Measurements from ENCODE around the gene DNAJC15. TPM values are rescaled to one million over a fixed set of nuclear protein-coding genes. Genes with fewer than 3 reads are reported as not detected.
A peak's percentile ranks its signal among the peaks of the same experiment; 100 is the strongest.
"Not testable (repeated sequence)": the region's sequence is repeated elsewhere in the genome, so short reads cannot be mapped to it uniquely, and the experiment has no call there.

Gene DNAJC15
- total and polyA plus RNA-seq, 5 donors, result 21.8 to 44.4 (median 31.5) TPM

- intact Hi-C loops (cut with DNase I), result no loop called here
- Histone ChIP-seq H3K9me3 (ENCODE audit: control insufficient read depth, low read length) (no peaks in the 10 kb centered on the region), H3K27me3 (ENCODE audit: control insufficient read depth, insufficient read depth) (no peaks in the 10 kb centered on the region), H3K27ac (ENCODE audit: low read length) (no peak overlapping the region), H3K4me1 (ENCODE audit: control insufficient read depth, insufficient read depth, low read length) (peaks cover 5% of the 10 kb centered on the region), H3K4me3 (ENCODE audit: low read length) (no peak overlapping the region)
- ATAC-seq, result no peak
- 84% methylated on average over 3 of the region's 3 CpGs for WGBS
- no peak for DNase-seq
Observed at GRCh38 chr13:43074824-43075510, 51.6 kb downstream of the DNAJC15 start.

- intact Hi-C loops (cut with DNase I); H3K4me1 ChIP-seq (ENCODE audit: control insufficient read depth, insufficient read depth, low read length); H3K27ac ChIP-seq (ENCODE audit: low read length); ATAC-seq; H3K4me3 ChIP-seq (ENCODE audit: low read length); H3K9me3 ChIP-seq (ENCODE audit: control insufficient read depth, low read length); H3K27me3 ChIP-seq (ENCODE audit: control insufficient read depth, insufficient read depth); DNase-seq: not testable (repeated sequence)
- WGBS, result 89% methylated on average over 3 of the region's 3 CpGs
Observed at GRCh38 chr13:43075511-43075902, 52.1 kb downstream of the DNAJC15 start.

- ATAC-seq (no peak), DNase-seq (no peak)
- H3K4me1 ChIP-seq (ENCODE audit: control insufficient read depth, insufficient read depth, low read length), result peaks cover 5% of the 10 kb centered on the region
- H3K27ac ChIP-seq (ENCODE audit: low read length), result no peak overlapping the region
- WGBS, result 73% methylated on average over 1 of the region's 1 CpG
- H3K9me3 ChIP-seq (ENCODE audit: control insufficient read depth, low read length), result no peaks in the 10 kb centered on the region
- H3K27me3 ChIP-seq (ENCODE audit: control insufficient read depth, insufficient read depth), result no peaks in the 10 kb centered on the region
- intact Hi-C loops (cut with DNase I), result no loop called here
- H3K4me3 ChIP-seq (ENCODE audit: low read length), result no peak overlapping the region
Observed at GRCh38 chr13:43077046-43077445, 53.7 kb downstream of the DNAJC15 start.

GRCh38 chr13:43077461-43077860 is 54.1 kb downstream of the DNAJC15 start:
- Histone ChIP-seq H3K9me3 (ENCODE audit: control insufficient read depth, low read length) (no peaks in the 10 kb centered on the region), H3K4me3 (ENCODE audit: low read length) (no peak overlapping the region), H3K27me3 (ENCODE audit: control insufficient read depth, insufficient read depth) (no peaks in the 10 kb centered on the region), H3K27ac (ENCODE audit: low read length) (no peak overlapping the region), H3K4me1 (ENCODE audit: control insufficient read depth, insufficient read depth, low read length) (peaks cover 5% of the 10 kb centered on the region)
- intact Hi-C loops (cut with DNase I), result no loop called here
- DNase-seq (no peak), ATAC-seq (peak in 1 of 2 donors; percentile 26)
- WGBS, result 72% methylated on average over 1 of the region's 1 CpG

- 32% methylated on average over 4 of the region's 4 CpGs for WGBS
- intact Hi-C loops (cut with DNase I), result no loop called here
- DNase-seq, result no peak
- no peaks in the 10 kb centered on the region for H3K9me3 ChIP-seq (ENCODE audit: control insufficient read depth, low read length)
- no peak overlapping the region for H3K4me3 ChIP-seq (ENCODE audit: low read length)
- H3K27ac ChIP-seq (ENCODE audit: low read length), result no peak overlapping the region
- H3K4me1 ChIP-seq (ENCODE audit: control insufficient read depth, insufficient read depth, low read length), result peaks cover 5% of the 10 kb centered on the region
- no peak for ATAC-seq
- H3K27me3 ChIP-seq (ENCODE audit: control insufficient read depth, insufficient read depth), result no peaks in the 10 kb centered on the region
Observed at GRCh38 chr13:43077906-43078305, 54.5 kb downstream of the DNAJC15 start.

- intact Hi-C loops (cut with DNase I), result no loop called here
- Histone ChIP-seq H3K27me3 (ENCODE audit: control insufficient read depth, insufficient read depth) (no peaks in the 10 kb centered on the region), H3K4me1 (ENCODE audit: control insufficient read depth, insufficient read depth, low read length) (peaks cover 5% of the 10 kb centered on the region), H3K27ac (ENCODE audit: low read length) (no peak overlapping the region), H3K4me3 (ENCODE audit: low read length) (no peak overlapping the region), H3K9me3 (ENCODE audit: control insufficient read depth, low read length) (no peaks in the 10 kb centered on the region)
- no peak for DNase-seq
- 85% methylated on average over 4 of the region's 4 CpGs for WGBS
- ATAC-seq, result no peak
Observed at GRCh38 chr13:43078399-43078798, 55.0 kb downstream of the DNAJC15 start.

- peaks cover 5% of the 10 kb centered on the region for H3K4me1 ChIP-seq (ENCODE audit: control insufficient read depth, insufficient read depth, low read length)
- no peaks in the 10 kb centered on the region for H3K9me3 ChIP-seq (ENCODE audit: control insufficient read depth, low read length)
- no peak overlapping the region for H3K4me3 ChIP-seq (ENCODE audit: low read length)
- no peak for DNase-seq
- intact Hi-C loops (cut with DNase I), result no loop called here
- H3K27me3 ChIP-seq (ENCODE audit: control insufficient read depth, insufficient read depth), result no peaks in the 10 kb centered on the region
- ATAC-seq, result no peak
- H3K27ac ChIP-seq (ENCODE audit: low read length), result no peak overlapping the region
- 77% methylated on average over 2 of the region's 2 CpGs for WGBS
Observed at GRCh38 chr13:43079392-43079931, 56.1 kb downstream of the DNAJC15 start.

- Histone ChIP-seq H3K27ac (ENCODE audit: low read length) (no peak overlapping the region), H3K4me3 (ENCODE audit: low read length) (no peak overlapping the region), H3K4me1 (ENCODE audit: control insufficient read depth, insufficient read depth, low read length) (peaks cover 5% of the 10 kb centered on the region), H3K9me3 (ENCODE audit: control insufficient read depth, low read length) (no peaks in the 10 kb centered on the region), H3K27me3 (ENCODE audit: control insufficient read depth, insufficient read depth) (no peaks in the 10 kb centered on the region)
- no peak for DNase-seq
- no peak for ATAC-seq
- WGBS, result 100% methylated on average over 3 of the region's 3 CpGs
- intact Hi-C loops (cut with DNase I), result loop anchor here in 2 of 4 donors (5.0 to 10.0 kb wide), 2 partner anchors 725 to 727 kb away; no protein-coding TSS in a partner anchor
Observed at GRCh38 chr13:43080199-43080598, 56.8 kb downstream of the DNAJC15 start.

- no peaks in the 10 kb centered on the region for H3K27me3 ChIP-seq (ENCODE audit: control insufficient read depth, insufficient read depth)
- H3K4me3 ChIP-seq (ENCODE audit: low read length), result no peak overlapping the region
- intact Hi-C loops (cut with DNase I), result loop anchor here in 2 of 4 donors (5.0 to 10.0 kb wide), 2 partner anchors 723 to 725 kb away; no protein-coding TSS in a partner anchor
- DNase-seq (no peak), ATAC-seq (no peak)
- WGBS, result 86% methylated on average over 2 of the region's 2 CpGs
- H3K27ac ChIP-seq (ENCODE audit: low read length), result no peak overlapping the region
- H3K9me3 ChIP-seq (ENCODE audit: control insufficient read depth, low read length), result no peaks in the 10 kb centered on the region
- peaks cover 5% of the 10 kb centered on the region for H3K4me1 ChIP-seq (ENCODE audit: control insufficient read depth, insufficient read depth, low read length)
Observed at GRCh38 chr13:43081866-43082265, 58.5 kb downstream of the DNAJC15 start.

- ATAC-seq, result no peak
- intact Hi-C loops (cut with DNase I), result loop anchor here in 2 of 4 donors (5.0 to 10.0 kb wide), 2 partner anchors 721 to 724 kb away; no protein-coding TSS in a partner anchor
Observed at GRCh38 chr13:43083750-43084149, 60.4 kb downstream of the DNAJC15 start.

GRCh38 chr13:43085545-43085944 is 62.2 kb downstream of the DNAJC15 start:
- H3K27ac ChIP-seq (ENCODE audit: low read length), result no peak overlapping the region
- DNase-seq (no peak), ATAC-seq (no peak)
- 95% methylated on average over 1 of the region's 1 CpG for WGBS
- no peaks in the 10 kb centered on the region for H3K4me1 ChIP-seq (ENCODE audit: control insufficient read depth, insufficient read depth, low read length)
- no peaks in the 10 kb centered on the region for H3K27me3 ChIP-seq (ENCODE audit: control insufficient read depth, insufficient read depth)
- H3K9me3 ChIP-seq (ENCODE audit: control insufficient read depth, low read length), result no peaks in the 10 kb centered on the region
- intact Hi-C loops (cut with DNase I), result loop anchor here in 2 of 4 donors (5.0 to 10.0 kb wide), 2 partner anchors 717 to 719 kb away; no protein-coding TSS in a partner anchor
- no peak overlapping the region for H3K4me3 ChIP-seq (ENCODE audit: low read length)

More at GRCh38 chr13:43083750-43084149, 60.4 kb downstream of the DNAJC15 start:
- Histone ChIP-seq H3K4me3 (ENCODE audit: low read length) (no peak overlapping the region), H3K4me1 (ENCODE audit: control insufficient read depth, insufficient read depth, low read length) (no peaks in the 10 kb centered on the region), H3K27ac (ENCODE audit: low read length) (no peak overlapping the region), H3K27me3 (ENCODE audit: control insufficient read depth, insufficient read depth) (no peaks in the 10 kb centered on the region), H3K9me3 (ENCODE audit: control insufficient read depth, low read length) (no peaks in the 10 kb centered on the region)
- no peak for DNase-seq

Measured in right cardiac atrium (tissue), 5 donors.